HepG2 (cell line): ENCODE results near the gene GNAS-AS1. TPM values are rescaled to one million over a fixed set of nuclear protein-coding genes. Genes with fewer than 3 reads are reported as not detected.

Experiments
- CBFB ChIP-seq: sonication (generic); formaldehyde crosslinking; IDR thresholded peaks from 2 replicates; pipeline ENCODE4 v1.4.0; 2020; ENCODE audit warnings: missing genetic modification reagents
- FOXO1 ChIP-seq: sonication (generic); formaldehyde crosslinking; IDR thresholded peaks from 2 replicates; pipeline ENCODE4 v1.4.0; 2020; ENCODE audit warnings: missing genetic modification reagents
- HHEX ChIP-seq: IDR thresholded peaks from 2 replicates; pipeline ENCODE4 v1.6.1; 2016; ENCODE audit warnings: control low read depth
- ISL2 ChIP-seq: sonication (generic); formaldehyde crosslinking; IDR thresholded peaks from 2 replicates; pipeline ENCODE4 v1.5.0; 2020; ENCODE audit warnings: missing genetic modification reagents
- KDM1A ChIP-seq: IDR thresholded peaks from 2 replicates; pipeline ENCODE4 v1.6.1; 2016; ENCODE audit warnings: missing compliant biosample characterization
- MTF1 ChIP-seq: sonication (generic); formaldehyde crosslinking; IDR thresholded peaks from 2 replicates; pipeline ENCODE4 v1.5.0; 2020; ENCODE audit warnings: missing genetic modification reagents
- RAD21 ChIP-seq: fragments of 450-650 bp; formaldehyde crosslinking; IDR thresholded peaks from 2 replicates; pipeline ENCODE4 v1.5.0; 2020; ENCODE audit warnings: mild to moderate bottlenecking
- REPIN1 ChIP-seq: sonication (generic); formaldehyde crosslinking; IDR thresholded peaks from 2 replicates; pipeline ENCODE4 v1.8.0; 2022; ENCODE audit warnings: missing genetic modification reagents, low read depth, mild to moderate bottlenecking, borderline replicate concordance
- TBX2 ChIP-seq: sonication (generic); formaldehyde crosslinking; IDR thresholded peaks from 2 replicates; pipeline ENCODE4 v1.5.0; 2020; ENCODE audit warnings: missing genetic modification reagents, mild to moderate bottlenecking, borderline replicate concordance
- TRAFD1 ChIP-seq: sonication (generic); formaldehyde crosslinking; IDR thresholded peaks from 2 replicates; pipeline ENCODE4 v1.5.1; 2020; ENCODE audit warnings: missing genetic modification reagents, mild to moderate bottlenecking, borderline replicate concordance
- ZNF318 ChIP-seq: sonication (generic); formaldehyde crosslinking; IDR thresholded peaks from 2 replicates; pipeline ENCODE4 v1.4.0; 2020; ENCODE audit warnings: mild to moderate bottlenecking, missing genetic modification reagents
- ZNF343 ChIP-seq: sonication (generic); formaldehyde crosslinking; IDR thresholded peaks from 2 replicates; pipeline ENCODE4 v1.4.0; 2020; ENCODE audit warnings: mild to moderate bottlenecking, missing genetic modification reagents
- ZNF446 ChIP-seq: sonication (generic); formaldehyde crosslinking; IDR thresholded peaks from 2 replicates; pipeline ENCODE4 v1.5.0; 2020; ENCODE audit warnings: mild to moderate bottlenecking, missing genetic modification reagents
- ZNF672 ChIP-seq: sonication (generic); formaldehyde crosslinking; IDR thresholded peaks from 2 replicates; pipeline ENCODE4 v1.8.1; 2022; ENCODE audit warnings: missing genetic modification reagents
- polyA plus RNA-seq, 8 experiments: library from polyadenylated mRNA; depleted of rRNA in 3 of 8; stranded (reverse) in 7 of 8; unstranded in 1 of 8; fragments of >200 nt; fragmentation: Illumina TruSeq in 4 of 8; extraction: Trizol in 4 of 8; gene quantifications; 2 replicates each; pipeline versions ENCODE4 v1.2.1 to v1.2.3, GENCODE V29; 2011 to 2016; ENCODE audit warnings: low read depth in 4 of 8, missing spikeins in 1 of 8, mixed read lengths in 1 of 8; ENCODE audit not compliant: insufficient read depth in 1 of 8
- total RNA-seq, 5 experiments: library from RNA; depleted of rRNA; stranded (reverse); fragments of >200 nt; fragmentation: Illumina TruSeq; extraction: Trizol; gene quantifications; 2 replicates each; pipeline ENCODE4 v1.2.3, GENCODE V29; 2016; ENCODE audit warnings: low read depth in 1 of 5
- TF ChIP-seq, protein P1 (sequence below), 2 experiments: sonication (generic) in 1 of 2; formaldehyde crosslinking in 1 of 2; IDR thresholded peaks; 2 replicates each; pipeline versions ENCODE4 v1.6.1 to v1.9.0; 2014 to 2022; ENCODE audit warnings: antibody characterized with exemption in 1 of 2, borderline replicate concordance in 1 of 2, inconsistent platforms in 1 of 2, low read depth in 1 of 2, missing genetic modification reagents in 1 of 2

The GNAS-AS1 gene
- total and polyA plus RNA-seq, 2 of the 13 experiments (the other 11 are each of a cell fraction or from before 2014, with no cell fraction given), result not detected

DNA sequence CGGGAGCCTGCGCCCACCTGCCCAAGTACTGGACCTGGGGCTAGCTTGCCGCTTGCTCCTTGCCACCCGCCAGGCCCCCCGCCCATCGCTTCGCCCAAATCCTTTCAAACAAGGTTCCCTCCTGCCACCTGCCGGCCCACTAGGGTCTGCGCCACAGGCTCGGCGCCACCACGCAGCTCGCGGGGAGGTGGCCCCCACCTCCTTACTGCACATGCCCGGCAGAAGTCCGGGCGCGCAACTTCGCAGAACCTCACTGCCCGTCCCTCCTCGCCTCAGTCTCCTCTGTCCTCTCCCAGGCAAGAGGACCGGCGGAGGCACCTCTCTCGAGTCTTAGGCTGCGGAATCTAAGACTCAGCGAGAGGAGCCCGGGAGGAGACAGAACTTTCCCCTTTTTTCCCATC is 11.2 kb downstream of the GNAS-AS1 start (continued):
- no peak for TF ChIP-seq ZNF318 (CRISPR knock-in tag)
- no peak for TF ChIP-seq KDM1A
- no peak for TF ChIP-seq CBFB (CRISPR knock-in tag)
- TF ChIP-seq ZNF343 (CRISPR knock-in tag), result no peak
- TF ChIP-seq ZNF446 (CRISPR knock-in tag), result no peak
- no peak for TF ChIP-seq ISL2
- no peak for TF ChIP-seq FOXO1 (CRISPR knock-in tag)
- no peak for TF ChIP-seq ZNF672
- 0 out of 2 replicates have a peak, but pooled peaks have one; percentile 13 for TF ChIP-seq TBX2
- TF ChIP-seq RAD21 (CRISPR knock-in tag), result peak; percentile 72
- no peak for TF ChIP-seq HHEX (CRISPR knock-in tag)
- TF ChIP-seq TRAFD1 (CRISPR knock-in tag), result no peak
- no peak for TF ChIP-seq REPIN1 (CRISPR knock-in tag)
- TF ChIP-seq, protein P1, sequence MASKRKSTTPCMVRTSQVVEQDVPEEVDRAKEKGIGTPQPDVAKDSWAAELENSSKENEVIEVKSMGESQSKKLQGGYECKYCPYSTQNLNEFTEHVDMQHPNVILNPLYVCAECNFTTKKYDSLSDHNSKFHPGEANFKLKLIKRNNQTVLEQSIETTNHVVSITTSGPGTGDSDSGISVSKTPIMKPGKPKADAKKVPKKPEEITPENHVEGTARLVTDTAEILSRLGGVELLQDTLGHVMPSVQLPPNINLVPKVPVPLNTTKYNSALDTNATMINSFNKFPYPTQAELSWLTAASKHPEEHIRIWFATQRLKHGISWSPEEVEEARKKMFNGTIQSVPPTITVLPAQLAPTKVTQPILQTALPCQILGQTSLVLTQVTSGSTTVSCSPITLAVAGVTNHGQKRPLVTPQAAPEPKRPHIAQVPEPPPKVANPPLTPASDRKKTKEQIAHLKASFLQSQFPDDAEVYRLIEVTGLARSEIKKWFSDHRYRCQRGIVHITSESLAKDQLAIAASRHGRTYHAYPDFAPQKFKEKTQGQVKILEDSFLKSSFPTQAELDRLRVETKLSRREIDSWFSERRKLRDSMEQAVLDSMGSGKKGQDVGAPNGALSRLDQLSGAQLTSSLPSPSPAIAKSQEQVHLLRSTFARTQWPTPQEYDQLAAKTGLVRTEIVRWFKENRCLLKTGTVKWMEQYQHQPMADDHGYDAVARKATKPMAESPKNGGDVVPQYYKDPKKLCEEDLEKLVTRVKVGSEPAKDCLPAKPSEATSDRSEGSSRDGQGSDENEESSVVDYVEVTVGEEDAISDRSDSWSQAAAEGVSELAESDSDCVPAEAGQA (IDR thresholded peaks at IDR 0.05; ENCODE audit: low read depth), result no peak
- TF ChIP-seq, protein P1 (CRISPR knock-in tag; IDR thresholded peaks at IDR 0.05; ENCODE audit: borderline replicate concordance), result no peak
- no peak for TF ChIP-seq MTF1 (CRISPR knock-in tag)
